ENCODE results near the gene FYTTD1. TPM values are rescaled to one million over a fixed set of nuclear protein-coding genes. Genes with fewer than 3 reads are reported as not detected.

The FYTTD1 gene
- total RNA-seq, 2 donors from 2014 or later = 20.4 to 47.3 TPM

DNA sequence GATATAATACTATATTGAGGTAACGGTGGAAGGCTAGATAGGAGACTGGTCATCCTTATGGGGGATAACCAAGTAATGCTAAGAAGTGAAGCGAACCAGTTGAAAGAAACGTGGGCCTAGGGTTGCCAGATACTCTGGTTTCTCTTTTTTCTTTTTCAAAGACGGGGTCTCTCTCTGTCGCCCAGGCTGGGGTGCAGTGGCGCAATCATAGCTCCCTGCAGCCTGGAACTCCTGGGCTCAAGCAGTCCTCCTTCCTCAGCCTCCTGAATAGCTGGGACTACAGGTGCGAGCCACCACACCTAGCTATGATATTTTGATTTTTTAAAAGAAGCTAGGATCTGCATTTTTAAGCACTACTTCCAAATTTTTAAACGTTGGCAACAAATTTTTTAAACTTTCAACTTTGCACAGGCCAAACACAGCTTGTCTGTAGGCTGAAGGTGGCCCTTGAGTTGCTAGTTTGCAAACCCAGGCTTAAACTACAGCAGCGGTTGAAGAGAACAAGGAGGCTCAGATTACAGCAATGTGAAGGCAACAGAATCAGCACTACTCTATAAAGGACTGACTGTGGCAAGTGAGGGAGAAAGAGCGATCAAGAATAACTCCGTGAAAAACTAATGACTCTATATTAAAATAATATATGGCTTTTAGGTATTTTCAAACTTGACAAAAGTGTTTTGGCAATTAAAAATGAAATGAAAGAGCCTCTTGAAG lies 11.8 kb upstream of the FYTTD1 start:
- no peaks in the 10 kb centered on the region for H3K9me3 ChIP-seq
- peaks cover 7 to 22% of the 10 kb centered on the region in 2 donors for H3K4me1 ChIP-seq (ENCODE audit: control insufficient read depth in 1 of 2, low read depth in 2 of 2)
- DNase-seq (ENCODE audit: low spot score) (no peak), ATAC-seq (ENCODE audit: insufficient number of reproducible peaks, low FRiP score, low read depth) (no peak)
- H3K27me3 ChIP-seq (replicated peaks; ENCODE audit: insufficient read depth) = no peaks in the 10 kb centered on the region
- H3K36me3 ChIP-seq = no peaks in the 10 kb centered on the region
- no peak for TF ChIP-seq CTCF (IDR thresholded peaks at IDR 0.05)
- H3K27ac ChIP-seq = peak overlapping the region; percentile 74 to 79
- H3K4me3 ChIP-seq = peak overlapping the region; percentile 99

DNA sequence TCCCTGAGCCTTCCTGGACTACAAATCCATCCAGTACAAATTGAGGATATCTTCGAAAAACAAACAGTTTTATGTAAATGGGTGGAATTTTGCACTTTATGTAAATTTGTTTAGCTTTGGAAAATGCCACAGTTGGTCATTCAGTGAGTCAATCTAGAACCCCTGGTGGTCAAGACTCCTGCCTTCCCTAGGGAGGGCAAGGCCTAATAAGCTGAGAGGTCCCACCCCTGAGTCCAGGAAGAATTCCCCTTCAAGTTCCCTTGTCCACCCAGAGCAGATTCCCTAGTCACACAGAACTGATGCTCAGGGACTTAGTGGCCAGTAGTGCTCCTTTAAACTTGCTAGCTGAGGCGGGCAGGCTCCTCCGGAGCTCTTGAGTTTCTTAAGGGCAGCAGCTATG lies 6.9 kb upstream of the FYTTD1 start:
- TF ChIP-seq CTCF (IDR thresholded peaks at IDR 0.05) = no peak
- ATAC-seq (ENCODE audit: insufficient number of reproducible peaks, low FRiP score, low read depth) (no peak), DNase-seq (ENCODE audit: low spot score) (no peak)
- H3K27me3 ChIP-seq (replicated peaks; ENCODE audit: insufficient read depth) = no peaks in the 10 kb centered on the region
- no peak overlapping the region for H3K4me3 ChIP-seq
- H3K27ac ChIP-seq = no peak overlapping the region
- peaks cover 0 to 3% of the 10 kb centered on the region in 2 donors for H3K4me1 ChIP-seq (ENCODE audit: control insufficient read depth in 1 of 2, low read depth in 2 of 2)
- no peaks in the 10 kb centered on the region for H3K9me3 ChIP-seq
- H3K36me3 ChIP-seq = no peaks in the 10 kb centered on the region

GRCh38 chr3:197746209-197746608 lies 3.5 kb upstream of the FYTTD1 start:
- H3K27ac ChIP-seq = no peak overlapping the region
- no peak for ATAC-seq (ENCODE audit: insufficient number of reproducible peaks, low FRiP score, low read depth)
- H3K4me1 ChIP-seq (ENCODE audit: control insufficient read depth in 1 of 2, low read depth in 2 of 2) = peaks cover 5 to 13% of the 10 kb centered on the region in 2 donors
- DNase-seq (ENCODE audit: low spot score) = no peak
- H3K4me3 ChIP-seq = no peak overlapping the region
- no peaks in the 10 kb centered on the region for H3K27me3 ChIP-seq (replicated peaks; ENCODE audit: insufficient read depth)
- TF ChIP-seq CTCF (IDR thresholded peaks at IDR 0.05) = no peak
- no peaks in the 10 kb centered on the region for H3K36me3 ChIP-seq
- H3K9me3 ChIP-seq = no peaks in the 10 kb centered on the region

- ATAC-seq (ENCODE audit: insufficient number of reproducible peaks, low FRiP score, low read depth) (no peak), DNase-seq (ENCODE audit: low spot score) (no peak)
- H3K36me3 ChIP-seq = no peaks in the 10 kb centered on the region
- H3K27ac ChIP-seq = no peak overlapping the region
- H3K27me3 ChIP-seq (replicated peaks; ENCODE audit: insufficient read depth) = no peaks in the 10 kb centered on the region
- H3K4me1 ChIP-seq (ENCODE audit: control insufficient read depth in 1 of 2, low read depth in 2 of 2) = peaks cover 7 to 18% of the 10 kb centered on the region in 2 donors
- no peaks in the 10 kb centered on the region for H3K9me3 ChIP-seq
- TF ChIP-seq CTCF (IDR thresholded peaks at IDR 0.05) = no peak
- H3K4me3 ChIP-seq = no peak overlapping the region
Observed at GRCh38 chr3:197746801-197747237, 2.9 kb upstream of the FYTTD1 start.

DNA sequence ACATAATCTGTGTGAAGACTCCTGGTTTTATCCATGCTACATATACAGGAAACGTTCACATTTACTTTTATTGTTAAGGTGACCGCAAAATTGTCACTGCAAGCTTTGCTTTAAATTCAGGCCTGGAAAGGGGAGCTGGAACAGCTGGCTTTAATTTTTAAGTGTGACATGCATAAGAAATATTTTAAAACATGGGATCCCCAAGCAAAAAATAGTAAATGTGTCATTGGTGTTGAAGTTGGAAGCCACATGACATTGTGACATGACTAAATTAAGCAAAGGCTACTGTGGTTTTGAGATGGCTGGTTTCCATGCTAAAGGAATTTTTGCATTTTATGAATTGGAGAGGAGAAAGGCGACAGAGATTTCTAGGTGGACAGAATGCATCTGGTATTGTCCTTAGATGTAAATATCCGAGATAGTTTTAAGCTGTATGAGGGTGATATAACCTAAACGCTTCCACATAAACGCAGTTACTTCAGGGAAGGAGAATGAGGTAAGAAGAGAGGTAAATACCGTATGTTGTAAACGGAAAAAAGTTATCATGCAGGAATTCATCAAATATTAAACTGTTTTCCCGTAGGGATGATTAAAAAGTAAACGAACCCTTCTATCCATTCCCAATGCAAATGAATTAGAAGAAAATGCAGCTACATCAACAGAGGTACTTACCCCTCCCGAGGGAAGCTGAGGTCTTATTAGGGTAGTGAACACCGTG lies 927 bp upstream of the FYTTD1 start:
- peak overlapping the region; percentile 94 to 97 for H3K27ac ChIP-seq
- H3K36me3 ChIP-seq = no peaks in the 10 kb centered on the region
- H3K4me3 ChIP-seq = peak overlapping the region; percentile 93
- H3K9me3 ChIP-seq = no peaks in the 10 kb centered on the region
- DNase-seq (ENCODE audit: low spot score) = no peak
- H3K4me1 ChIP-seq (ENCODE audit: control insufficient read depth in 1 of 2, low read depth in 2 of 2) = peaks cover 10 to 33% of the 10 kb centered on the region in 2 donors
- H3K27me3 ChIP-seq (replicated peaks; ENCODE audit: insufficient read depth) = no peaks in the 10 kb centered on the region
- no peak for TF ChIP-seq CTCF (IDR thresholded peaks at IDR 0.05)
- peak; percentile 49 for ATAC-seq (ENCODE audit: insufficient number of reproducible peaks, low FRiP score, low read depth)
